Subcutaneous abdominal adipose tissue (tissue), 5 donors: ENCODE measurements around the gene BTBD16.

Experiments used
- H3K27ac ChIP-seq: one replicate; pipeline ENCODE4 v1.7.0; 2013; ENCODE audit warnings: low read depth, mild to moderate bottlenecking, inconsistent platforms, low read length, moderate library complexity
- H3K27me3 ChIP-seq, 5 donors: one replicate each; pipeline ENCODE4 v1.7.0; 2013; ENCODE audit warnings: low read length in 5 of 5, inconsistent platforms in 1 of 5; ENCODE audit not compliant: control insufficient read depth in 5 of 5, insufficient read depth in 4 of 5
- H3K36me3 ChIP-seq, 5 donors: one replicate each; pipeline ENCODE4 v1.7.0; 2013; ENCODE audit warnings: low read length in 5 of 5; ENCODE audit not compliant: control insufficient read depth in 5 of 5, insufficient read depth in 5 of 5
- H3K4me1 ChIP-seq, 5 donors: one replicate each; pipeline ENCODE4 v1.7.0; 2013; ENCODE audit warnings: low read length in 5 of 5, mild to moderate bottlenecking in 3 of 5, moderate library complexity in 1 of 5; ENCODE audit not compliant: control insufficient read depth in 5 of 5, insufficient read depth in 5 of 5
- H3K4me3 ChIP-seq, 5 donors: one replicate each; pipeline ENCODE4 v1.7.0; 2013; ENCODE audit warnings: low read length in 5 of 5, low read depth in 1 of 5
- H3K9ac ChIP-seq, 5 donors: one replicate each; pipeline ENCODE4 v1.7.0; 2013; ENCODE audit warnings: low read length in 5 of 5, mild to moderate bottlenecking in 4 of 5, moderate library complexity in 3 of 5
- H3K9me3 ChIP-seq, 5 donors: one replicate each; pipeline ENCODE4 v1.7.0; 2013; ENCODE audit warnings: low read length in 5 of 5; ENCODE audit not compliant: control insufficient read depth in 5 of 5
- donor health status: healthy.
- donor health status: healthy.
- donor health status: healthy.
- donor health status: healthy.
- donor health status: healthy.

The BTBD16 gene

DNA sequence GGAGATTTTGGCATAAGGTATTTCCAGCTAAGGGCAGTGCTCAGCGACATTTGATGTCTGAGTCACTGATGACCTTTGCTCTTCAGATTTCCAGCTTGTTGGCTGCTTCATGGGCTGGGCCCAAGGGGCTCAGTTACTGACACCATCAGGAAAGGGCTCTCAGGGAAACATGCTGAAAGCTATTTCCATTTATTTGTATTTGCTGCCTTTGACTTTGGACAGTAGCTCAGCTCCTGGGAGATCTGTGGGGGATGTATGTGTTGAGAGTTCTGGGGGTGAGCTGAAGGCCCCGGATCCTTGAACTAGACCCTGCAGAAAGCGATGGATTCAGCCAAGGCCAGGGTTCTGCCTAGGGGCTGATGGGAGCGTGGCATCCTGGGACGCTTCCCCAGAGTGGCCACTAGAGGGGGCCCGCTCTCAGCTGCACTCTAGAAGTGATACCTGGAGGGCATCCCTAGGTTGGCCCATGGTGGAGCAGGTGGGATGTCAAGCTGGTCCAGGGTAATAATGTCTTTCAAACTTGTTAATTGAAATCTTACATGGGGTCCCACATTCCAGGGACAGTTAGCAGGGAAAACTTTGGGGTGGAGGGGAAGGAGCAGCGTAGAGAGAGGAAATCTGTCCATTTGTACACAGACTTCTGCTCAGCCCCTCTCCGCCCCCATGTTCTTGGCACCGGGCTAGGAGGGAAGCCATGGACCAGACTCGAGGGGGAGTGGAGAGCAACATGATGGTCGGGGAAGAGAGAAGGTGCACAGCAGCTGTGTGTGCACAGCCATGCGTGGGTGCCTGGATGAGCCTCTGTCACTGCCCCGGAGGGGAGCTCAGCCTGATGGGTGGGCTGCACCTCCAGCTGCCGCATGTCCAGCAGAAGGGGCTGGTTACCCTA is 3.0 kb upstream of the BTBD16 start:
- Histone ChIP-seq H3K4me3 (no peak overlapping the region), H3K27ac (no peak overlapping the region), H3K9ac (no peak overlapping the region), H3K4me1 (peaks cover 0 to 16% (median 9%) of the 10 kb centered on the region in 5 donors), H3K36me3 (peaks cover 0 to 16% (median 9%) of the 10 kb centered on the region in 5 donors), H3K9me3 (peaks cover 0 to 2% (median 0%) of the 10 kb centered on the region in 5 donors), H3K27me3 (no peaks in the 10 kb centered on the region)

DNA sequence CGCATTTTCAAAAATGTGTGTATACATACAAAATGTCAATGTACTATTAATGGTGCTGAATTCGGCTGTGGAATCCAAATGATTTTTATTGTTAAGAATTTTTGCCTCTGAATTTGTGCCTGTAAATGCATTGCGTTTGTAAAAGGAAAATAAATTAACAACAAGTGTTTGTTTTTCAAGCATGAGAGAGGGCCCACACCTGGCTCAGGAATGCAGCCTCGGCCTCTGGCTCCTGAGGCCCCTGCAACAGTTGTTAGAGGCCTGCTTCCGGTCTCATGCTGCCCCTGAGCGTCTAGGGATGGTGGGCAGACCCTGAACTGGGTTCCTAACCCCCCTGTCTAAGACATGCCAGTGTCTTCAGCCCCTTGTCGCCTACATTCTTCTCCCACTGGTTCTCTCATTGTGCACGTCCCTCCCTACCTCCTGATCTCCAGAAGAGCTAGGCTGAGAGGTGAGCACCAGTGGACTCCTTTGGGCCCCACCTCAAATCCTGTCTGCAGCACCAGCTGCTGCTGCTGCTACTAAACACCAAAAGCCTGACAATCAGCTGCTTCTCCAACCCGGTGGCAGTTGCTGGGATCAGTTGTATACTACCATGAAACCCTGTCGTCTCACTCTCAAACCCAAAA is 1.9 kb upstream of the BTBD16 start:
- Histone ChIP-seq H3K9ac (no peak overlapping the region), H3K27me3 (no peaks in the 10 kb centered on the region), H3K27ac (no peak overlapping the region), H3K9me3 (no peaks in the 10 kb centered on the region), H3K36me3 (peaks cover 0 to 16% (median 9%) of the 10 kb centered on the region in 5 donors), H3K4me1 (peaks cover 0 to 10% (median 6%) of the 10 kb centered on the region in 5 donors), H3K4me3 (no peak overlapping the region)

DNA sequence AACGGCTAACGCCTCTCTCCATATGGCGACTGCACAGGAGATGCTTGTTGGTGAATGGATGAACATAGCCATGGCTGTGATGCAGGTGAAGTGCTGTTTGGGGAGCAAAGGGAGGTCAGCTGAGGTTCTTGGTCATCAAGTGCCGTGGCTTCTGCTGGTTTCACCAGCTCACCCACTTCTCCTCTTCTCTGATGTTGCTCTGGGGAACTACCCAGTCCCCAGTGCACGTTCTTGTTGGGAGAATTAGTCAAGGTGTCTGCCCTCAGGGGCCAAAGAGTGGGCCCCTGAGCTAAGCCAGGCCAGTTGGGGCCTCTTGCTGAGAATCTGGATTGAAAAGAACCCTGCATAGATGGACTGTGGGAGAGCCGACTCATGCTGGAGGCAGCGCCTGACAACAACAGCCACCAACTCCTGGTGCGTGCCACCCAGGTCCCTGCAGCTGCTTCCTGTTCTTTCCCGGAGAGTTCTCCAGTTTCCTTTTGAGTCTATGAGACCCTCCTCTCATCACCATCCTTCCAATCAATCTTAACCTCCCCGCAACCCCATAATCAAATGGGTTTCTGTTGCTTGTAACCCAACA is 3.0 kb downstream of the BTBD16 start:
- H3K27me3 ChIP-seq, result no peaks in the 10 kb centered on the region
- H3K9me3 ChIP-seq, result no peaks in the 10 kb centered on the region
- H3K9ac ChIP-seq, result no peak overlapping the region
- H3K36me3 ChIP-seq, result peaks cover 0 to 12% (median 7%) of the 10 kb centered on the region in 5 donors
- H3K27ac ChIP-seq, result no peak overlapping the region
- no peak overlapping the region for H3K4me3 ChIP-seq
- H3K4me1 ChIP-seq, result peaks cover 0 to 6% (median 3%) of the 10 kb centered on the region in 5 donors

DNA sequence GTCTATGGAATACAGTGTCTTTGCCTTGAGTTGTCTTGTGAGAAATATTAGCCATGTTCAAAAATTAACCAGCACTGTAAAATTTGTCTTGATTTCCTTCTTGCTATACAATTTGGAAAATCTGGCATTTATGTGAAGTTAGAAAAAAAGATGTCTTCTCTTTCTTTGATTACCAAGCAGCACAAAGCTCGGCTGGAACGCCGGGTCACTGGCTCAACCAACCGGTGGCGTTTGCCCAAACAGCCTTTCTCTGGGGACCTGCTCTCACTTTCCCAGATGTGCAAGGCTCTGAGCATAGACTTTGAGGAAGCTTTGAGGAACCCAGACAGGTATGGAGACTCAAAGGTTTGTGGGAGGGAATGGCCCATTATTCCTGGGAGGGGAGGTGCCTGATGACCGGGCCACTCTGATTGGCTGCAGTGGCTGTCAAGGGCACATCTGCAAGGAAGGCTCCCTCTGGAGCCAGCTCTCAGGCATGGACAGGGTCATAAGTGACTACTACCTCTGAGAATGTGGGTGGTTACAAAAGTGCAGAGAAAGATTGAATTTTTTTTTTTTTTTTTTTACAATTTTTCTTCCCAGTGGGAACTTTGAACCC is 5.6 kb downstream of the BTBD16 start:
- no peaks in the 10 kb centered on the region for H3K9me3 ChIP-seq
- peaks cover 0 to 6% (median 3%) of the 10 kb centered on the region in 5 donors for H3K4me1 ChIP-seq
- H3K9ac ChIP-seq, result no peak overlapping the region
- H3K4me3 ChIP-seq, result no peak overlapping the region
- H3K27me3 ChIP-seq, result no peaks in the 10 kb centered on the region
- H3K36me3 ChIP-seq, result no peaks in the 10 kb centered on the region
- no peak overlapping the region for H3K27ac ChIP-seq

DNA sequence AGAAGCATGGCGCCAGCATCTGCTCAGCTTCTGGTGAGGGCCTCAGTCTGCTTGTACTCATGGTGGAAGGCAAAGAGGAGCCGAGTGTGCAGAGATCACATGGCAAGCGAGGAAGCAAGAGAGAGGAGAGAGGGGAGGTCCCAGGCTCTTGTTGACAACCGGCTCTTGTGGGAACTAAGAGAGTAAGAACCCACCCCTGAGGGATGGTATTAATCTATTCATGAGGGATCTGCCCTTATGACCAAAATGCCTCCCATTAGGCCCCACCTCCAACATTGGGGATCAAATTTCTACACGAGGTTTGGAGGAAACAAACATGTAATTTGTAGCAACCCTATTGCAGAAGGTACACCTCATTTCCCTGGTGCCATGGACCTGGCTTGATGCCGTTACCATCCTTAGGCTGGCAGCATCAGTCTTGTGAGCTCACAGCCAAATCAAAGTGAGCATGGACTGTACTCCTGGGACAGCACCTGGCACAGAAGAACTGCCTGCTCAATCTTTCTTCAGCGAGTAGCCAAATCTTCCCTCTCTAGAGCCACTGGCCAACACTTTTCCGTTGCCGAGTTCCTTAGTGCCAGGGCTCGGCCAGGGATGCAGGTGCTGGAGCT is 6.5 kb downstream of the BTBD16 start:
- no peak overlapping the region for H3K4me3 ChIP-seq
- no peaks in the 10 kb centered on the region for H3K36me3 ChIP-seq

DNA sequence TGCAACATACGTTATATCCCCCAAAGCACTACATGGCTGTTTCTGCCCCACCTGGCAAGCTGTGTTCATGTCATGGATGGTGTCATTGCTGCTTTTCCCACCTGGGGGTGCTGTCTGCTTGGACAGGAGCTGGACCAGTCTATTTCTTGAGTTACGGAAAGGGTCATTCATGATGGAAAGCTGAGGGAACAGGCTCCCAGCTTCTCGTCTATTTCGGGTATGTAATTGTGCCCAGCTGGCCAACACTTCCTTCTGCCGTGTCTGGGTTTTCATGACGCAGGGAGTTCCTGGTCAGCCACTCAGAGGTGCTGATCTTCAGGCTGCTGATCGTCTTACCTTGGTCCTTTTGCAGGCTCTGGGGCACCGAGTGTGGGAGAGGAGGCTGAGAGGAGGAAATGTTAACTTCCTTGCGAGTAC is 8.6 kb downstream of the BTBD16 start:
- H3K36me3 ChIP-seq, result no peaks in the 10 kb centered on the region
- H3K9ac ChIP-seq, result no peak overlapping the region
- H3K9me3 ChIP-seq, result no peaks in the 10 kb centered on the region
- no peak overlapping the region for H3K4me3 ChIP-seq
- no peaks in the 10 kb centered on the region for H3K27me3 ChIP-seq
- H3K27ac ChIP-seq, result no peak overlapping the region
- peaks cover 0 to 6% (median 3%) of the 10 kb centered on the region in 5 donors for H3K4me1 ChIP-seq

More for the DNA sequence above, 6.5 kb downstream of the BTBD16 start:
- no peak overlapping the region for H3K27ac ChIP-seq
- H3K27me3 ChIP-seq, result no peaks in the 10 kb centered on the region
- H3K4me1 ChIP-seq, result peaks cover 0 to 6% (median 3%) of the 10 kb centered on the region in 5 donors
- H3K9me3 ChIP-seq, result no peaks in the 10 kb centered on the region
- no peak overlapping the region for H3K9ac ChIP-seq

DNA sequence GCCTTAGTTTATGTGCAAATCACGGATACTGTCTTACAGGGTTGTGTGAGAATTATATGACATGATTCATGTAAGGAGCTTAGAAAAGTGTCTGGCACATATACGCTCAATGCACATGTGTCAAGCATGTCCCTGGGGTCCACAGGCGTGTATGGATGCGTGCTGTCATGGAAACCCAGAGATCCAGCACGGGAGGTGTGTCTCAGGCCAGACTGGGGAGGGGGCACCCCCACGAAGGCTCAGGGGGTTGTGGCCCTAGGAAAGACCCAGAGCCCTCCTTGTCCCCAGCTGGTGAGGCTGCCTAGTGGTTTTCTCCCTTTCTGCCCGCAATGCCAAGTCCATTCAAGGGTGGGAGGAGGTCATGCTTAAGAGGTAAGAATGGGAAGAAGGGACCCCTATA is 9.1 kb downstream of the BTBD16 start:
- H3K4me1 ChIP-seq, result peaks cover 0 to 6% (median 3%) of the 10 kb centered on the region in 5 donors
- H3K27me3 ChIP-seq, result no peaks in the 10 kb centered on the region
- H3K9ac ChIP-seq, result no peak overlapping the region
- H3K4me3 ChIP-seq, result no peak overlapping the region
- no peaks in the 10 kb centered on the region for H3K9me3 ChIP-seq
- no peaks in the 10 kb centered on the region for H3K36me3 ChIP-seq
- H3K27ac ChIP-seq, result no peak overlapping the region

DNA sequence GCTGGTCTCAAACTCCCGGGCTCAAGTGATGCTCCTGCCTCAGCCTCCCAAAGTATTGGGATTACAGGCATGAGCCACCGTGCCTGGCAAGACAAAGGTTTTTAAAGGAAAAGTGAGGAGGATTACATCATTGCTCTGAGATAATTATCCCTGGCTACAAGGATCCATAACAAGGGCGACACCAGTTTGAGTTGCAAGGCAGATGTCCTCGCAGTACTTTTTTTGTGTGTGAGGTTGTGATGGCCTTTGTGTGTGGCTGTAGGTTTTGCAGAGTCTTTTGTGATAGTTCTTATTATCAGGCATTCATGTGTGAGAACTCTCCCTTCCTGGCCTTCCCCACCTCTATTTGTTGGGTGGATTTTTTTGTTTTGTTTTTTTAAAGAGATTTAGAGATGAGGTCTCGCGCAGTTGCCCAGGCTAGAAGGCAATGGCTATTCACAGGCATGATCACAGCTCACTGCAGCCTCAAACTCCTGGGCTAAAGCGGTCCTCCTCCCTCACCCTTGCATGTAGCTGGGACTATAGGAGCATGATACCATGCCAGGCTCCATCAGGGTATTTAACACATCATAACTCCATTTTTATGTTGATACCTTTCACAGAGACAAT is 10.0 kb downstream of the BTBD16 start:
- H3K9ac ChIP-seq, result no peak overlapping the region
- H3K9me3 ChIP-seq, result no peaks in the 10 kb centered on the region
- H3K27ac ChIP-seq, result no peak overlapping the region
- H3K4me3 ChIP-seq, result no peak overlapping the region
- H3K27me3 ChIP-seq, result no peaks in the 10 kb centered on the region
- H3K4me1 ChIP-seq, result peaks cover 0 to 6% (median 3%) of the 10 kb centered on the region in 5 donors
- no peaks in the 10 kb centered on the region for H3K36me3 ChIP-seq

DNA sequence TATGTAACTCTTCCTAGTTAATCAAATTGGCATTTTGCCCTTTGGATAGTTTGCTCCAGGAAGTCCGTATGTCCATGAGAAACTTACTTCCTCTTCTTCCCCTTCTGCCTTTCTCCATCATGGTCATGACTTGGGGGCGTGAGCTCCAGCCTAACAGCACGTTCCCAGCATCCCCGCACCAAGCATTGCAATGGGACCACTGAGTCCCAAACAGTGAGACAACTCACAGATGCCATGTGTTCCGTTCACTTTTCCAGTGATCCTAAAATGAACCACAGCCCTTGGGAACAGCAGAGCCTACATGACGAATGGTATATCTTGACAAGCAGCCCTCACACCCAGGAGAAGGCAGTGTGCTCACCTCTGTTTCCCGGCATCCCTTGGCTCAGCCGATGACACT is 10.7 kb downstream of the BTBD16 start:
- no peaks in the 10 kb centered on the region for H3K36me3 ChIP-seq
- H3K27me3 ChIP-seq, result no peaks in the 10 kb centered on the region
- H3K4me1 ChIP-seq, result peaks cover 0 to 3% (median 2%) of the 10 kb centered on the region in 5 donors
- no peak overlapping the region for H3K9ac ChIP-seq
- no peak overlapping the region for H3K27ac ChIP-seq
- no peak overlapping the region for H3K4me3 ChIP-seq
- no peaks in the 10 kb centered on the region for H3K9me3 ChIP-seq
